MV-4-11 (cell line): ENCODE results near the gene TRIM42.

Experiments
- DNase-seq: peaks from one replicate; lab custom pipeline; 2025; lab: John Stamatoyannopoulos, UW

The TRIM42 gene

DNA sequence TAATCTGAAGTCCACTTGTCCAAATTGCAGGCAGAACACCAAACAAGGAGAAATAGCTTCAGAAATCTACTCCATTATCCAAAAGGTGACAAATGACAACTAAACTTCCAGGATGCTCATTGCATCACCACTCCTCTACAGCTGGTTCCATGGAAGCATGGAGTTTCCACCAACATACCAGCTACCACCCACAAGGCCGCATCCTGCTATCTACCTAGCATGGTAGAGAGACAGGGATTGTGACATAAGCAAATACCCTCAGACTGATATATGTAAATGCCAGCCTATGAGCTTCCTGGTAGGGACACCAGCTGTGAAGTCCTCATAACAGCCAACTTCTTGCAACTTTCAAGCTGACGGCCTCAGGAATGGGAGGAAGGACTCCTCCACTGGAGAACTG, at the start of gene TRIM42:
Gene TRIM42, plus strand, starts transcription at position 301 of the 400 bp plus-strand sequence. CDS start 166 bp downstream, outside the sequence.
- no peak for DNase-seq

DNA sequence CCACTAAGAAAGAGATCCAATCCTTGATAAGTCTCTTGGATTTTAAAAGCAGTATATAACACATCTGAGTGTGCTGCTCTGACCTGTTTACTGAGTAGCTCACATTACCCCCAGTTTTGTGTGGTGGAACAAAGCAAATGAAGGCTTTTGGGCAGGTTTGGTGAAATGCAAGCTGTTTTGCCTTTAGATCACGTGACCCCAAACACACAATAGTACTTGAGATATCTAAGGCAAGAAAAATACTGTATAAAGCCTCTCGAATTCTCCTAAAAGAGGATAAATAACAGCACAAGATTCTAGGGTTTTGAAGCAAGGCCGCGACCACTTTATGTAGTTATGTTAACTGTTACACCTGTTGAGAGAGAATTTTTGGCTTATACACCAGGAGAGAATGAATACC, 49.3 kb upstream of the TRIM42 start:
- DNase-seq: no peak

DNA sequence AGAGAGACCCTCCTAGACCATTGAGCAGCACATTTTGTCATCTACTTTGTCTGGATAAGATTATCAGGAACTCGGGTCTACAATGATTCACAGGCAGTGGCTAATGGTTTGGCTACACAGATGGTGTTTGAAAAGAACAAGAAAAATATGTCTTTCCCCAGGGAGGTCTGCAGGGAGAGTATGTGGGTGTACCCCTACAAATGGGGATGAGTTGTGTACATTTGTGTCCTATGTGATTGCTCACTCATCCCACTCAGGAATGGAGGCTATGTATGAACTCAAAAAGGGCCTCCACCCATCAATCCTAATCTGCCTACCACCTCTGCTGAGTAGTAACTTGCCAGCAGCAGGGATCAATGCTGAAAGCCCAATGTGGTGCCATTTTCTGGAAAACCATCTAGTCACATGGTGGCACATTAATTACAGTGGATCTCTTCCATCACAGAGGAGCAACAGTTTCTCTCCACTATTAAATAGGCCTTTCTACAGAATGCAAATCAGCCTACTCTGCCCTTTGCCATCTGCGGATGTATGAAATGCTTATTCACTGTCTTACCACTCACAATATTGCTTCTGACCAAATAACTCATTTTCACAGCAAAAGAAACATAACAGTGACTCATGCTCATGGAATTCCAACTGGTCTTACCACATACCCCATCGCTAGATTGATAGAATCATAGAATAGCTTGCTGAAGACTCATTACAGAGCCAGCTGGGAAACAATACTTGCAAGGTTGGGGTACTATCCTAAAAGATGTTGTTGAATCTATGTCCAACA, 48.3 kb upstream of the TRIM42 start:
- DNase-seq: no peak

GRCh38 chr3:140630366-140630765, 47.5 kb upstream of the TRIM42 start:
- no peak for DNase-seq

DNA sequence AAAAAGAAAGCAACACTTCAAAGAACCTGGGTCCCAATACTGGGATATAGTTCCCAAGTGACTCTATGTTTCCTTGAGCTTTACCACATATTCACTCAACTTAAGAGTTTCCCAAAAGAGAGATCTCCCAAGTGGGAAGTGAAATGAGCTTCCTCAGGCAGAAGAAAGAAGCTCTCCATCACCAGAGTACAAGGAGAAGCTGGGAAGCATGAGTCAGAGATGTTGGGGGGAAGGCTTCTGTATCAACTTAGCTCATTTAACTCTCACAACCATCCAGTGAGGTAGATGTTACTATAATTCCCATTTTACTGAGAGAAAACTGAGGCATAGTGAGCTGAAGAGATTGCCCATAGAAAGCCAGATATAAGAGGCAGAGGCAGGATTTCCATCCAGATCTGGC, 47.0 kb upstream of the TRIM42 start:
- DNase-seq: no peak

- DNase-seq: no peak
Measured at GRCh38 chr3:140635276-140635675, 42.6 kb upstream of the TRIM42 start.

GRCh38 chr3:140636406-140637138, 41.3 kb upstream of the TRIM42 start:
- DNase-seq: no peak

- no peak for DNase-seq
Measured at GRCh38 chr3:140651287-140651686, 26.6 kb upstream of the TRIM42 start.

- no peak for DNase-seq
Measured at GRCh38 chr3:140655678-140656077, 22.2 kb upstream of the TRIM42 start.

GRCh38 chr3:140664111-140664510, 13.8 kb upstream of the TRIM42 start:
- no peak for DNase-seq

DNA sequence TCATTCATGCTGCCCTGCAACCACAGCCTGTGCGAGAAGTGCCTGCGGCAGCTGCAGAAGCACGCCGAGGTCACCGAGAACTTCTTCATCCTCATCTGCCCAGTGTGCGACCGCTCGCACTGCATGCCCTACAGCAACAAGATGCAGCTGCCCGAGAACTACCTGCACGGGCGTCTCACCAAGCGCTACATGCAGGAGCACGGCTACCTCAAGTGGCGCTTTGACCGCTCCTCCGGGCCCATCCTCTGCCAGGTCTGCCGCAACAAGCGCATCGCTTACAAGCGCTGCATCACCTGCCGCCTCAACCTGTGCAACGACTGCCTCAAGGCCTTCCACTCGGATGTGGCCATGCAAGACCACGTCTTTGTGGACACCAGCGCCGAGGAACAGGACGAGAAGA, 4.7 kb downstream of the TRIM42 start:
- DNase-seq: no peak

- DNase-seq: no peak
Measured at GRCh38 chr3:140686128-140686527, 8.3 kb downstream of the TRIM42 start.

DNA sequence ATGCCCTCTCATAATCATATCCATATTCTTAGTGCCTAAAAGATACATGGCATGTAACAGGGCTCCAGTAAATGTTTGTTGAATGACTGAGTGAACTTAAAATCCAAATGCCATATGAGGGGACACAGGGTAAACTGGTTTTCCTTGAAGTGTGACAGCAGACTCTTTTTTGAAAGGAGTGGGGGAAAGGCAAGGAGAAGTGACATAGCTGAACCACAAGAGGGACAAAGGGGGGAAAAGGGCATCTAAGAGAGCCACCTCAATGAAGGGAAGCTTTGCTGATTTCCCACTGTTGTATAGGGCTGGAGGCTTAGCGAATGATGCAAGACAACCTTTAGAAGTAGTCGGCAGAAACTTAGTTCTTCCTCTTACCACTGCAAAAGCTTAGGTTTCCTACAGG, 9.1 kb downstream of the TRIM42 start:
- DNase-seq: no peak

- no peak for DNase-seq
Measured at GRCh38 chr3:140695361-140696061, 17.6 kb downstream of the TRIM42 start.

- no peak for DNase-seq
Measured at GRCh38 chr3:140699516-140700231, 21.8 kb downstream of the TRIM42 start.

- DNase-seq: no peak
Measured at GRCh38 chr3:140702281-140702680, 24.4 kb downstream of the TRIM42 start.

DNA sequence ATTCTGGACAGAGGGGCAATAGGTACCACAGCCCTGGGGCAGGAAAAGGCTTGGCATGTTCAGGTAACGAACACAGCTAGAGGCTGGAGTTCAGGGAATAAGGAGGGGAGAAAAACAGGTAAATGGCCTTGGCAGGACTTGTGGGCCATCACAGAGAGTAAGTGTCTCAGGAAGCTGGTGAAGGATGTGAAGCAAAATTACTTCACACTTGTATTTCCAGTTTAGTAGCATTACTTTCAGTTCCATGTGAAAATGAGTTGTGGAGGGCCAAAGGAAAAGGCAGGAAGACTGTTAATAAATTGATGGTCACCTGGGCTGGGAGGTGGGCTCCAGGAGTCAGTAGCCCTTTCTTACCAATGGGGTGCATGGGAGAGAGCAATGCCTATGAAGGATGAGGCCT, 25.6 kb downstream of the TRIM42 start:
- no peak for DNase-seq

DNA sequence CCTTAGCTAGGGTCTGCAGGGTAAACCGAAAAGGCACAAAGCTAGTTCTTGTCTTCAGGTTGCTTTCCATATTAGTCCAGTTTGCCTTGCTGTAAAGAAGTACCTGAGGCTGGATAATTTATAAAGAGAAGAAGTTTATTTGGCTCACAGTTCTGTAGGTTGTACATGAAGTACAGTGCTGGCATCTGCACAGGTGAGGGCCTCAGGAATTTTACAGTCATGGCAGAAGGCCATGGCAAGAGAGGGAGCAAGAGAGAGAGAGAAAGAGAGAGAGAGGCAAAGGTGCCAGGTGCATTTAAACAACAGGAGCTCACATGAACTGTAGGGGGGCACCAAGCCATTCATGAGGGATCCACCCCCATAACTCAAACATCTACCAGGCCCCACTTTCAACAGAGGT, 26.9 kb downstream of the TRIM42 start:
- DNase-seq: no peak

GRCh38 chr3:140705954-140706353, 28.1 kb downstream of the TRIM42 start:
- no peak for DNase-seq

DNA sequence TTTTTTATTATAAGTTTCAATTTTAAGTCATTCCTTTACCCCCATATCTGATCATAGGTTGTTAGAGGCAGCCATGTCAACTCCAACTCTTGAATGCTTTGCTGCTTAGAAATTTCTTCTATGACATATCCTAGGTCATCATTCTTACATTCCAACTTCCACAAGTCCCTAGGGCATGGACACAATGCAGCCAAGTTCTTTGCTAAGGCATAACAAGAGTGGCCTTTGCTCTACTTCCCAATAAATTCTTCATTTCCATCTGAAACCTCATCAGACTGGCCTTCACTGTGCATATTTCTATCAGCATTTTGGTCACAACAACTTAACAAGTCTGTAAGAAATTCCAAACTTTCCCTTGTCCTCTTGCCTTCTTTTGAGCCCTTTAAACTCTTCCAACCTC, 28.5 kb downstream of the TRIM42 start:
- no peak for DNase-seq

GRCh38 chr3:140708815-140709214, 31.0 kb downstream of the TRIM42 start:
- DNase-seq: no peak

- no peak for DNase-seq
Measured at GRCh38 chr3:140709751-140710150, 31.9 kb downstream of the TRIM42 start.
